GM10847 (cell line): Measurements from ENCODE around the gene FTO.

Source experiments
- POLR2A ChIP-seq: IDR thresholded peaks from 2 replicates; pipeline ENCODE4 v1.6.1; 2011; ENCODE audit not compliant: insufficient read length; ENCODE audit errors: extremely low read depth

FTO gene

DNA sequence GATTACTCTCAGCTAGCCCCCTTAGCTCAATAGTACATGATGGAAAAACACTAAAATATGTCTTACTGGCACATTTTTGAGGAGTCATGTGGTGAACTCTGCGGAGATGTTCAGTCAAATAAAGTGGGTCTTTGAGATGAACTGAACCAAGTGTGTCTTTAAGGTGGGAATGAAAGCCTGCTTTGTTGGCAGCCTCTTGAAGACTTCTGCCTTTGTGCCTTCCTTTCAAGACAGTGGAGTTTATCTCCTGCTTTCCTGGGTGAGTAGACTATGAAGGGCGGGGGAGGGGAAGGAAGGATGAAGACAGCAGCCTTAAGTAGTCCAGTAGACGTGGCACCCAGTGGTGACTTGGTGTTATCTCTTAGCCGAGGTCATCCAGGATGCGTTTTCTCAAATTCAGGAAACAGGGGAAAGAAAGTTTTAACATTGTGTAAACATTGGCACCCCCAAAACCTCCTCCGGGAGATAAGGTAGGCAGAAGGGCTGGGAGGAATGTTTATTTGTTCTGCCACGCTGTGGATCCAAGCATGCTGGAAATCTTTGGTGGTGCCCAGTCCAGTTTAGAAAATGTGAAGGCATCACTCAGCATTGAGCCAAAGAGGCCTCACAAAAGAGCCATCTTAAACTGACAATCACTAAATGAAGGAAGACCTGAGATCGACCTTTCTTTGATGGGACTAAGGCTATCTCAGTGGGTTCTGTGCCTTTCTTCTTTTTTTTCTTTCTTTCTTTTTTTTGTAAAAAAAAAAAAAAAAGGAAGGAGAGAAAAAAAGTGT is 220.6 kb downstream of the FTO start:
- TF ChIP-seq POLR2A = no peak

DNA sequence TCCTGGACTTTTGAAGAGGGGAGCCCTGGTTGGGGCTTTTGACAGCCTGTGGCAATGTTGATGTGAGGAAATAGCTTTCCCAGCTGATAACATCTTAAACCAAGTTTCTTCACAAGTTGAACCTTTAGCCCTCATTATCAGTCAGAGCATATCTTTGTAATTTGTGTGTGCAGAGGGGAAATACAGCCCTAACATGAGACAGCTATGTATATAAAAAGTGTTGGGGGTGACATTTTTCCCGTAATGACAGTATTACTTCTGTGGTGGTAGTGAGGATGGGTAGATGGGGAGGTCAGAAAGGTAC is 221.1 kb downstream of the FTO start:
- TF ChIP-seq POLR2A = no peak

DNA sequence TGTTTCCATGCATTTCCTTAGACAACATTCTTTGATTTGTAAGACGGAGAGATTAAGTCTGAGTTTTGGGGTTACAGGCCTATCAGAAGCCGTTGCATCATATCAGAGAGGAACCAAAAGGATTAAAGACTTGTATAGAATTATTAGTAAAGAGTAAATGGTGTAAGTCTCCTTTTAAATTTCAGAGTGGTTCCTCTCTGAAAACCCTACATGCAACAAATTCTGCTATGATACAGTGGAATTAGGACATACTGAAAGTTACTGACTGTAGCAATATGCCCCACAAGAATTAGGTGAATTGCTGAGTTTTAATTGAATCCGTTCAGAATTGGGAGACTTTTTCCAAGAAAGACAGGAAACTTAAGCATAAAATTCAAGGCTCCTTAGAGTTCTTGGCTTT is 221.6 kb downstream of the FTO start:
- no peak for TF ChIP-seq POLR2A

DNA sequence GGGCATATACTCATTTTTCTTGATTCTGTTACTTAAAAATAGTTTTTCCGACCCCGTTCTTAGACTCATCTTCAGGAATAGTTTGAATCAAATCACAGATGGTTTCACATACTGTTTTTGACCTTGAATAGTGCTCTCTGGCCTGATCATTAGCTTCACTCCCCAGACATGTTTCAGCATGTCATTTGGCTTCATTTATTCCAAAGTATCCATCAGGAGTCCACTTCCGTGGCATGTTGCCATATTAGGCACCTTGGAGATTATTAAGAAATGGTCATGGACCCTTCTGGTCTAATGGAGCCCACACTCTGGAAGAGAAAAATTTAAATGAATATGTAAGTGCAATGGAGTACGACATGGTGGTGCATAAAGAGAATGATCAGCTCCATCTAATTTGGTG is 222.3 kb downstream of the FTO start:
- no peak for TF ChIP-seq POLR2A

DNA sequence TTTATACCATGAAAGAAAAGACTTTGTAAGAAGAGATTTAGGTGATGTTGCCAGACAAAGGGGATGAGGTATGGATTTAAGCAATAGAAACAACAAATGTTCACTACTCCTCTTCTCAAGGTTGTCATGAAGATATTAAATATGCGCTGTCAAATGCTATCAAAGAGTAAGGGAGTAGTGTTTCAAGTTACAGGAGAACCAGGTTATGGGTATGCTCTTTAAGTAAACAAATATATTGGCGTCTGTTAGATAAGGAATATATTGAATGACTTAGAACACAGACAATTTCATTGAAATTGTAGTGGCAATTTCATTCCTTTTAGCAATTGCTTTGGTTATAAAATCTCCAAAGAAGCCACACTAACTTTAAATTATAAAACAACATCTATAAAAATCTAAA is 229.0 kb downstream of the FTO start:
- no peak for TF ChIP-seq POLR2A

DNA sequence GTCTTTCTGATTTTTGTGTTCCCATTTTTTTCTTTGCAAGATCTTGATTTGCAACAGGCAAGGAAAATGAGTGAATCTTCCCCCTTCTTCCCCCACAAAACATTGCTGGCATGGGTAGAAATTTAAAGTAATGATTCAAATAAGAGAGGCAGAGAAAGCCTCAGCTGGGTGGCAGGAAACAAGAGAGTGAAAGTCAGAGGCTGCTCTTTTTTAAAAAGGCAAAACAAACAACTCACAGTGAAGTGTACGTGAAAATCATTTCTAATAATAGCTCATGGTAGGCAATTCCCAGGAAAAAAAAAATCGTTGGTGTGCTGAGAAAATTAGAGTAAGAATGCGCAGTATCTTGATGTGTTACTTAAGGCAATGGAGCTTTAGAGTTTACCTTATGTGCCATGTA is 229.5 kb downstream of the FTO start:
- TF ChIP-seq POLR2A = no peak

DNA sequence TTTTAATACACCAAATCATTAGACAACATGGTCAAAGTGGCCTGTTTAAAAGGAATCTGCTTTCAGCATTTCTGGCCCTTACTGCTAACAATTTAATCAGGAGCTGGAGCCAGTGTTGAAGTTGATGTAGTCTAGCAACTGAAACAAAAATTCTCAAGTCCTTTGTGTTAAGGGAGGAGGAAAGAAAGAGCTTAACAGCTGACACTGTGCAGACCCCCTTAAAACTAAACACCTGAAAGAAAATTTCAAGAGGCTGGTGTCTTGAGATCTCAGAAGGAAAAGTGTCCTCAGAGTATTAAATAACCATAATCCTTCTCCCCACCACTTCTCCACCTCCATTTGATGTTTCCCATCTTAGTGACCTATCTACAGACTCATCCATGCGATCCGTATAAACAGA is 232.1 kb downstream of the FTO start:
- TF ChIP-seq POLR2A = no peak

DNA sequence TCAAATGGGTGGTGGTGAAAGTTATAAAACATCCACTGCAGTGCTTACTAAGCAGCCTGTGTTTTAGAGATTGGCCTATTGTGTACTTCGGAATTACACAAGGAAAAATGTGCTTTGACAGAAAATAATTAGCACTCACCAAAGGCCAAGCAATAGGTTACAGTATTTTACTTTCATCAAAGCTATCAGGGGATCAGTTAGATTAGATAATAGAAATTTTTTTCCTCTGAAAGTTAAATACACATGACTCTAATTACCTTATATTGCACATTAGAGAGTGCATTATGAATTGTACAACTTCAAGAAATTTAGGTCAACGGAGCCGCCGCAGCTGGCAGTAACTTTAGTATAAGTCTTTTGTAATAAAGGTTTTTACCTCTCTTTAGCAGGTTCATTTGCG is 232.6 kb downstream of the FTO start:
- TF ChIP-seq POLR2A = no peak

DNA sequence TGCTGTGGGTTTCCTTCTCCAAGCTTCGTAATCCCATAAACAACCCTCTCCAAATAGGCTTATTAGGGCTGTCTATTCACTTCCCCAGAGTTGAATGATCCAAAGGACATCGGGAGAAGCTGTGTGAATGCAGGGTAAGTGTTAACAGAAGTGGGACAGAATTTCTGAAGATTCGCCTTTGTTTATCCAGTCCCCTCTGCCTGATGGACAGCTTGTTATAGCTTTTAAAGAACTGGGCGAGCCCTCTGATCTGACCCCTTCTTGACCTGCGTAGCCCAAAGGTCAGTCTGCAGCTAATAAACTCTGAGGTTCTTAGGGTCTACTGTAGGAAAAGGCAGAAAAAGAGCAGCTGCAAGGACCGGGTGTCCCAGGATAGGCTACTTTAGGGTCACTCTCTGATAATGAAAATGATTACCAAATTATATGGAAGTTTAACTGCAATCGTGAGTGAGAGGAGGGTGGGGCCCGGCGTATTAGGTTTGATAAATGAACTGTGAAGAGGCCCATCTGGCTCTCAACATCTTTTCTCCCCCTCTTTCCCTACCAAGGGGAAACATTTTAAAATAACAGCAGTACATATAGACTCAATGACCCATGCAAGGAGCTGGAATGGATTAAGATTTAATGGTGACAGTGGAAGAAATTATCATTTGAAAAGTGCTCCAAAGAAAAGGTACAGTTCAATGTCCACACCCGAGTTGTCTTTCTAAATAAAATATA is 233.4 kb downstream of the FTO start:
- no peak for TF ChIP-seq POLR2A

DNA sequence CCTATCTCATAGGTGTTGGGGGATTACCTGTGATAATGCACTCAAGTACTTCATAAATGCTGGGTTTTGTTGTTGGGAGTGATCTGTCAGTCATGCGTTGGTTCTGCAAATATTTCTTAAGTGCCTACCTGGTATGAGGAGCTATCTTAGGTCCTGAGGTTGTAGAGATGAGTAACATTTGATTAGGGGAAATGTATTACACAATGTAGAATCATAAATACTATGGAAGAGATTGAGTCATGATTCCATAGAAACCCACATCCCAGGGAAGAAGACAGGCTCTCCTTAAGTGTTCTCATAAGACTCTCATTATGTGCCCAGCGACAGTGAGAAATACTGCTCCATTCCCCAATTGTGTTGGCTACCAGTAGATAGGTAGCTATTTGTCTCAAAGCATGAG is 240.1 kb downstream of the FTO start:
- TF ChIP-seq POLR2A = no peak

DNA sequence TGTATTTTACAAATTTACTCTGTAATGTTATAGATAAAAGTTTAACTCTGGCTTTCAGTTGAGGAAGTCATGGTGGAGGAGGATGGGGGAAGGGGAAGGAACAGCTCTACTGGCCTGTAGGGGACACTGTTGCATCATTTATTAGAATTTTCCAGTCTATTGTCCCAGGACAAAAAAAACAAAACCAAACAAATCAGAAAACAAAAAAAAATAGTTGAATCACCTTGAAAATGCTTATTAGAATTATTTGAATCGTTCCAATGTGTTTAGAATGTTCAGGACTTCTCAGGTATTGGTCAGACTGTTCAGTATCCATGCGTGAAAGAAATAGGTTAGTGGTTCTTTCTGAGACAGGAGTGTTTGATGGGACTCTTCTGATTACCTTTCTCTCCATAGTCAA is 242.0 kb downstream of the FTO start:
- TF ChIP-seq POLR2A = no peak

DNA sequence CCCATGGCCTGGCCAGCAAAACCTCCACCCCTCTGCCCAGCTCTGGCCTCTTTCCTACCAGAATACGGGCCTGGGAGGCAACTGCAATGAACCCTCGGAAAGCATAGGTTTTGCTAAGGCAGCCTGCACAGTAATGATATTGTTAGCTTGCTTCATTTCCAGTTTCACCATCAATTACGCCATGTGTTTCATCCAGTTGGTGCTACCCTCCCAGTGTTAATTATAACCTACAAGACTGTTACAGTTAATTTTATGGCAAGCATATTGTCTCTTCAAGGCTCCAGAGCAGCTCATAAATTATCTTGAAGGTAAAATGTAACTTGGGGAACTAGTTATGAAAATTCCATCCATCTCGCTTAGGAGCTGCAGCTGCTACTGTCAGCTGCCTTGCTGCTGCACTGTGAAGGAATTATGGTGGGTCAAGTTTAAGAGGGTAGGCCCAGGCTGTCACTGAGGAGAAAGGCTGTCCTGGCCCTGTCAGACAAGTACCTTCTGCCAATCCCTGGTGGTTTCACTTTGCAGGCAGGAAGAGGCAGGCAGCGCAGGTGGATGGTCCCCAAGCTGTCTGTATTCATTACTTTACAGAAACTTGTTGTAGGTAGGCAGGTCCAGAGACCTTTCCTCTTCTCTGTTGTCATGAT is 242.9 kb downstream of the FTO start:
- TF ChIP-seq POLR2A = no peak

DNA sequence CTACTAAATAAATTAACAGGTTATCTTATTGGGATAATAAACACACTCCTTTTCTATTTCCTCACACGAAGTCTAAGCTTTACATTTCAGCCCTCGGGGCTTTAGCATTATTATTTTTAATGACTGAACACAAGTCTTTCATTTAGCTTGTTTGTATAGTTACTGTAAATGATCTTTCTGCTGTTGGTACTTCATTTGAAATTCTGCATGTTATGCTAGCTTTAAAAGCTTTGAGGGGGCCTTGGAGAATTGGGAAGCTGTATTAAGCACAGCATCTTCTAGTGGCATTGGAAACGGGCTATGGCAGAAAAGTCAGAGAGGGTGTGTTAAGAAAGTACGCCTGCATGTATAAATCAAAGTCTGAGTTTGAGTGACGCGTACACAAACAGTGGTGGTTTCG is 243.7 kb downstream of the FTO start:
- TF ChIP-seq POLR2A = no peak

DNA sequence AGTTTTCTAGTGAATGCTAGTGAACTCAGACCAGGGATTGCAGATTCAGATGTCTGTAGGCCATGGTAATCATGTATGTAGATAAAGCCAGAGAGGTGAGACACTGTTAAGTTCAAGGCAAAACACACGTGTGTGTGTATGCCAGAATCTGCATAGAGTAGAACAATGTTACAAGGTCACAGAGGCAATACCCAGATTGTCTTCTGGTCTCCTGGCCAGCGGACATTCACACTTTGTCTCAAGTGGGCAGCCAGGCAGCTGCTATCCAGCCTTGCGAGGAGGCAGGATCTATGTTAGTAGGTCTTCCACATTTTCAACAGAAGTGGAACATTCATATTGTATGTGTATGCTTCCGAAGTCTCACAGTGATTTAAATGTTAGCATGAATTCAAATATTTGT is 244.4 kb downstream of the FTO start:
- TF ChIP-seq POLR2A = no peak

DNA sequence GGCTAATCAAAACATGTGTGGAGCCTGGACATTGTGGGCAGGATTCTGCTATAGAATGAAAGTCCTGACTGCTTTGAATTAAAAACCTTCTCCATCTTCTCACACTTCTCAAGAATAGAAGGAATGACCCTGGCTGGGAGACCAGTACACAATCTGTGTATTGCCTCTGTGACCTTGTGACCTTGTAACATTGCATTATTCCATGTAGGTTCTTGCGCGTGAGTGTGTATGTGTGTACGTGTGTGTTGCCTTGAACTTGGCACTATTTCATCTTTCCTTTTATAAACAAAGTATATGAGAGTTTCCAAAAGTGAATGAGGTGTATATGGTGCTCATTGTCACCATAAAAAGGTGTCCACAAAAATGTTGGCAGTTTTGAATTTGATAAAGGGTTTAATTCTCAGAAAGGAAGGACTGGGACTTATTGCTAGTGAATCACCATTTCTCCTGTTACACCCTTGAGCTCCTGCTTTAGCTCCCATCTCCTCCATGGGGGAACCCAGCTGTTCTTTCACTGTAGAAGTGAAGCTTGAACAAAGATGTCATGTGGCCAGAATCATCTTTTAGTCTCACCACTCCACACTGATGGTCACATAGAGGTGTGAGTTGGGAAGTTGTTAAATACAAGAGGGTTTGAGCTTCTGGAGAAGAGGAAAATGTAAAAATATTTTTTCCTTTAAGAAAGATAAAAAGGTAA is 244.9 kb downstream of the FTO start:
- no peak for TF ChIP-seq POLR2A
